ENCODE results near the gene PVALEF. TPM values are rescaled to one million over a fixed set of nuclear protein-coding genes. Genes with fewer than 3 reads are reported as not detected.
"Not testable (repeated sequence)": the region's sequence is repeated elsewhere in the genome, so short reads cannot be mapped to it uniquely, and the experiment has no call there.

PVALEF gene
- total RNA-seq, 1 donor from 2014 or later = not detected

DNA sequence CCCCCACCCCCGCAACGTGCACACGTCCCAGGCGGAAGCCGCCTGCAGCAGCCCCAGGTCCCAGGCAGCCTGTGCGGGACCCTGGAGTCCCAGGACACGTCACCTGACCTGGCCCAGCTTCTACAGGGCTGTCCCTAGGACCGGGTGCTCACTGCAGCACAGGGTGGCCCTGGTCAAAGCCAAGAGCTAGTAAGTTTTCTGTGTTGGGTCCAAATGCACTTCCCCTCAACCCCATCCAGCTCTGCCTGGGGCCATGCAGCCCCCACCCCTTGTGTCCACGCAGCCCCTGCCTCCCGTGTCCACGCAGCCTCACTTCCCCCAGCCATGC lies 22.1 kb upstream of the PVALEF start:
- no peak for DNase-seq (ENCODE audit: extremely low read depth, low read depth, low spot score)

DNA sequence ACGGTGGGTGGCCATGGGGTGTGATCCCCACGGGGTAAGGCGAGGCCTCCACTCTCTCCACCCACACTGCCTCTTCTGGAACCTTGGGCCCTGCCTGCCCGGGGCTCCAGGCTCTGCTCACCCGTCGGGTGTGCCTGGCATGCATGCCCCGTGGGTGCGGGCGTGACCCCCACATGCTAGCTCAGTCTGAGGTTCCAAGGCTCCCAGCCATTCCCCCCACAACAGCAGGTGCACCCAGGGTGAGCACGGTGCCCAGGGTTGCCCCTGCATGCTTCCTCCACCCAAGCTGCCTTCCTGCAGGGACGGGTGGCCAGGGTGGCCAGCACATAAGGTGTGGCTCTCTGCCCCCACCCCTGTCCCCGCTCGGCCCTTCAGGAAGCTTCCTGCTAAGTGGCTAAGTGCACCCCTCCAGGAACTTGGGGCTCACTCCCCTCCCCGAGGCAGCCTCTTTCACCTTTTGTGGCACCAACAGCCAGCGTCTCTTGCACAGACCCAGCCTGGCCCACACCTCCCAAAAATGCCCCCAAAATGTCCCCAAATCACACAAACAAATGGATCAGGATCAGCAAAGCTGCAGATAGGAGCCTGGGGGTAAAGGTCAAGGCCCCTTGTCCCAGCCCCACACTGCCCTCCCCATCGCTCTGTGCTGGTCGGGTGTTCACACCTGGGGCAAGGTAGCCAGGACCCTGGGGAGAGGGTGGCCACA lies 21.4 kb upstream of the PVALEF start:
- DNase-seq (ENCODE audit: extremely low read depth, low read depth, low spot score) = no peak

DNA sequence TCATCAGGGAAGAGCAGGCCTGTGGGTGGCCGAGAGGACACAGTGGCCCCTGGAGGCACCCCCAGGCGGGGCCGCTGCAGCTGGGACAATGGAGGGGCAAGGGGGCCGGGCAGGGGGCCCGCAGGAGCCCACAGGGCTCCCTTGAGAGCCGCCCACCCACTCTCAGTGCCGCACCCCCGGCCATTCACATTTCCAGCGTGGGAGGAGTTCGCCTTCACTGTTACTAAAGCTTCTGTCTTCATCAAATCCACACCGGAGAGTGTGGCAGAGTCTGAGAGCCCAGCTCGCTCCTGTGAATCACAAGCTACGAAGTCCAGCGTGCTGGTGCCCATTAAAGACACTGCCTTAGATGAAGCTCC lies 20.9 kb upstream of the PVALEF start:
- no peak for DNase-seq (ENCODE audit: extremely low read depth, low read depth, low spot score)

DNA sequence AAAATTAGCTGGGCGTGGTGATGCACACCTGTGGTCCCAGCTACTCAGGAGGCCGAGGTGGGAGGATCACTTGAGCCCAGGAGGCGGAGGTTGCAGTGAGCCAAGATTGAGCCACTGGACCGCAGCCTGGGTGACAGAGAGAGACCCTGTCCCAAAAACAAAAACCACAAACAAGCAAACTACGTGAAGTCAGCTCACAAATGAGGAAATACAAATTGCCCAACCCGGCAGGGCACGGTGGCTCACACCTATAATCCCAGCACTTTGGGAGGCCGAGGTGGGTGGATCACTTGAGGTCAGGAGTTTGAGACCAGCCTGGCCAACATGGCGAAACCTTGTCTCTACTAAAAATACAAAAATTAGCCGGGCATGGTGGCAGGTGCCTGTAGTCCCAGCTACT lies 19.1 kb upstream of the PVALEF start:
- DNase-seq (ENCODE audit: extremely low read depth, low read depth, low spot score) = not testable (repeated sequence)

DNA sequence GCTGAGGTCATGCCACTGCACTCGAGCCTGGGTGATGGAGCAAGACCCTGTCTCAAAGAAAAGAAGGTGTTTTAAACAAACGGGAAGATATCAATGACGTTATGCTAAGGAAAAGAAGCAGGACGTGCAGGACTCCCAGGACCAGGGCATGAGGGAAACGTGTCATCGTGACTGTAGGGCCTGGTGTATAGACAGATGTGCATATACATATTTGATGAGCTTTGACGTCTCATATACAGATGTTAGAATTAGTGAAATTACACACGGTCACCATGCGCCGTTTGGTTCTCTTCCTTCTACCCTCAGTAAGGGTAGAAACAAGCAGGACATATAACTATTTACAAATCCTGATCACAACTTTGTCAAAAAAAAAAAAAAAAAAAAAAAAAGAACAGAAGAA lies 17.6 kb upstream of the PVALEF start:
- DNase-seq (ENCODE audit: extremely low read depth, low read depth, low spot score) = no peak

DNA sequence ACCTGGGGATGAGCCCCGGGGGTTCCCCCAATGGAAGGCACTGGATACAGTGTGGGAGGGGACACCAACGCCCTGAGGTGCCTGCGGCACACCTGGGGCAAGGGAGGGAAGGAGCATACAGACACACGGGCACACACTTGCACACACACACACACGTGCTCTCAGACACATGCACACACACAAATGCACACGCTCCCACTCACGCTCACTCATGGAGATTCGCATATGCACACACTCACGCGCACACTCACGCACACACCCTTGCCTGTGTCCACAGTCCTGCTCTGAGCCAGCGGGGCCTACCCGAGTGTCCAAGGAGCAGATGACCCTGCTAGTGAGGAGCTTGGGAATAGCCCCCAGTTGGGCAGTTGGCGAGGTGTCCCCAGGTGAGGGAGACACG lies 16.7 kb upstream of the PVALEF start:
- DNase-seq (ENCODE audit: extremely low read depth, low read depth, low spot score) = no peak

DNA sequence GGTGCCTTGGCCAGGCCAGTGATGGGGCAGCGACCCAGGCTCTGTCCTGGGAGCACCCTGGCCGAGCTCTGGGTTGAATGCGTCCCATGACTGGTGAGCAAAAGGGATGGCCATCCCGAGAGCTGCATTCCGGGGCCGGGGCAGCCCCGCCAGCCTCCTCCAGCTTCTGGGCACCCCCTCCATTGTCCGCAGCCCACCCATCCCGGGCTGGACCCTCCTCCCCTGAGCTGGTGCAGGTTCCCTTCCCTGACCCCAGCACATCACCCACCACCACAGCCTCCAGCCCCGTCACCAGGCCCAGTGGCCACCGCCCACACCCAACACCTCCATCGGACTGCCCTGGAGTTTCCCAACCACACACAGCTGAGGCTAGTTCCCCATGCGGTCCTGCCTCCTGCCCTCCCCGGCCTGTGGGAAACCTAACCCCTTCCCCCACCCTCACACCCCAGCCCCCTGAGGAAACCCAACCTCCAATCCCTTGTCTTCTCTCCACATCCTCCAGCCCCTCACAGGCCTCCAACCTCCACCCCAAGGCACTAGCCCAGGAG lies 16.2 kb upstream of the PVALEF start:
- DNase-seq (ENCODE audit: extremely low read depth, low read depth, low spot score) = no peak

DNA sequence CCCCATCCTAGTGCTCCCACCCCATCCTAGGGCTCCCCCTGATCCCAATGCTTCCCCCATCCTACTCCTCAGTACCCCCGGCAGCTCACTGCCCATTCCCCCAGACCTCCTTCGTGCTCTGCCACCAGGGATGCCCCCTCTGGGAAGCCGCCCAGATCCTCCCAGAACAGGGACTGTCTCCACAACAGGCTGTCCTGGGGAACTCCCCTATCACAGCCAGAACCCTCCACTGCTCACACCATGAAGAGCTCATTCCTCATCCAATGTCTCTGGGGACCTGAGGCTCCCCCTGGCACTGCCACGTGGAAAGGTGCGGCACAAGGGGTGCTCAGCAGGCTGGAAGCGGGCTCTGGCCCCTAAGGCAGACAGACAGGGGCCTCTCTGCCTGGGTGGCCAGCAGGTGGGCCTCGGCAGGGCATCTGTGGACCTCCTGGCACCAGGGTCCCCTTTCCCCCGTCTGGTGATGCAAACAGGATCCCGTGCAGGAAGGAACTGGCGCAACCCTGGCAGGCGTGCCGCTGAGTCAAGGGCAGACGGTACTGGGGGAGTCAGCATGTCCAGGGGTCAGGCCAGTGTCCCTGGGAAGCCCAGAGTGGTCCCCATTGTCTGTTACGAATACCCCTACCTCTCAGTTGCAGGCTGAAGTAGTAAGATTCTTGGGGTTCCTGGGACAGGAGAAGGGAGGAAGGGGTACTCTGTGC lies 14.8 kb upstream of the PVALEF start:
- no peak for DNase-seq (ENCODE audit: extremely low read depth, low read depth, low spot score)

DNA sequence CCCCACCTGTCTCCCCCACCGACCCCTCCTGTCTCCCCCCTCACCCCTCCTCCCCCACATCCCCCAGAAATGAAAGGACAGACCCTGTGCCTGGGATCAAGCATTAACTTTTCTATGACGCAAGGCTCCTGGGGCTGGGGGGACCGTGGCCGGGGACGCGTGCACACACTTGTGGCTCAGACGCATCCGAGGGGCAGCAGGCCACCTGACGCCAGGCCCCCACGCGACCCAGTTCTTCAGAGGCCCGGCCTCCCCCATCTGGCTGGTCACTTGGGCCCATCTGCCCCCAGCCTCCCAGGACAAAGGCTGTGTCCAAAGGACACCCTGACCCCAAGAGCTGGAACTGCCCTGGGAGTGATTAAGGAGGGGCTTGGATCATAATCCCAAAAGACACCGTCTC lies 14.0 kb upstream of the PVALEF start:
- no peak for DNase-seq (ENCODE audit: extremely low read depth, low read depth, low spot score)

DNA sequence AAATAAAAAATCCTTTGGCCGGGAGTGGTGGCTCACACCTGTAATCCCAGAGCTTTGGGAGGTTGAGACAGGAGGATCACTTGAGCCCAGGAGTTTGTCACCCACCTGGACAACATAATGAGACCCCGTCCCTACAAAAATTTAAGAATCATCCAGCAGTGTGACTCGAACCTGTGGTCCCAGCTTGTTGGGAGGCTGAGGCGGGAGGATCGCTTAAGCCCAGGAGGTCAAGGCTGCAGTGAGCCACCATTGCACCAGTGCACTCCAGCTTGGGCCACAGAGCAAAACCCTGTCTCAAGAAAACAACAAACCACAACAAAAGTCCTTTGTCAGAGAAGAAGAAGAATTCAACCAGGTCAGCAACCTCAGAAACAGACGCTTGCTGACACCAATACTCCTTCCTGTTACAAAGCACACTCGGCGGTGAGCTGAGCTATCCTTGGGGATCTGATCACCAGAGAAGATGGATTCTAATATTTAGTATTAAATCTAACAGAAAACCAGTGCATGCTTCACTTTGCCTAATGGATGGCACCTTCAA lies 12.9 kb upstream of the PVALEF start:
- DNase-seq (ENCODE audit: extremely low read depth, low read depth, low spot score) = no peak

DNA sequence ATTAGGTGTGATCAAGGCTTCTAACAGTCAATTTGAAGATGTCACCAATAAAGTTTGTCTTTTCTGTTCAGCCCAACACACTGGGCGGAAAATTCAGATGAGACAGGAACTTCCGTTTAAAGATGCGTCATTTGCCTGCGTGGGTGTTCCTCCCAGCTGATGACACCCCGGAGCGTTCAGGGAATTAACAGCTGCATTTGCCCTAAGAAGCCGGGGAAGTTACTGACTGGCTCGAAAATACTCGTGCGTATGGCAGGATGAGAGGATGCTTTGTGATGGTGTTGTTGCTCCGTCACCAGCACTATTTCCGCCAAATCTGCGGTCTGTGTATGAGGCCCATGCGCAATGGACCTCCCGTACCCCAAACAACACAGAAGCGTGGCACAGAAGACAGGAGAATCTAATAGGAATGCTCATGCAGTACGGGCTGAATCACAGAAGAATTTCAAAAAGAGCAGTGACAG lies 11.9 kb upstream of the PVALEF start:
- DNase-seq (ENCODE audit: extremely low read depth, low read depth, low spot score) = no peak

DNA sequence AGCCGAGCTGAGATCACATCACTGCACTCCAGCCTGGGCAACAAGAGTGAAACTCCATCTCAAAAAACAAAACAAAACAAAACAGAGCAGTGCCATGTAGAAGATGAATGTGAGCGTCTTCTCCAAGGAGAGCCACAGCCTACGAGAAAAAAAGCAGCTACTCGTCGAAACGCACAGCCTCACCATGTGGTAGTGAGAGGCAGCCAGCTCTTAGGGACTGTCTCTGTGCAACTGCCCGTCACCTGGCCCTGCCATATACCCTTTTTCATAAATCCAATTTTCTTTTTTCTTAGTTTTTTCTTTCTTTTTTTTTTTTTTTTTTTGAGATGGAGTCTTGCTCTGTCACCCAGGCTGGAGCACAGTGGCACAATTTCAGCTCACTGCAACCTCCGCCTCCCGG lies 11.3 kb upstream of the PVALEF start:
- DNase-seq (ENCODE audit: extremely low read depth, low read depth, low spot score) = not testable (repeated sequence)

DNA sequence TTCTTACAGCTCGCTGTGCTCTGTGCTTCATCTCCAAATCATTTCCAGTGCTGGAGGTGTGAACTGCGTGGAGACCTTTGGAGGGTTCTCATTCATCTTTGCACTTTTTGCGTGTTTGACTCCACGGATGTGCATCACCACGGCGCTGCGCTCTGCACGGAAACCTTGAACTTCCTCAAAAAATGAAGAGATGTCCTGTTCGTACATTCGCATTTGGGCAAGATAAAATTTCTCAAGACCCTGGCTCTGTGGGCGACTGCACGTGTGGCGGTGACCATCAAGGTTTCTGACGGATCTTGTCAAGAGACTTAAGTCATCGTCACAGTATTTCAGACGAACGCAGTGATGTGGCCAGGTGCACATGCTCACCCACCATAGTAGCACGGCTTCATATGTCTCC lies 10.3 kb upstream of the PVALEF start:
- no peak for DNase-seq (ENCODE audit: extremely low read depth, low read depth, low spot score)

DNA sequence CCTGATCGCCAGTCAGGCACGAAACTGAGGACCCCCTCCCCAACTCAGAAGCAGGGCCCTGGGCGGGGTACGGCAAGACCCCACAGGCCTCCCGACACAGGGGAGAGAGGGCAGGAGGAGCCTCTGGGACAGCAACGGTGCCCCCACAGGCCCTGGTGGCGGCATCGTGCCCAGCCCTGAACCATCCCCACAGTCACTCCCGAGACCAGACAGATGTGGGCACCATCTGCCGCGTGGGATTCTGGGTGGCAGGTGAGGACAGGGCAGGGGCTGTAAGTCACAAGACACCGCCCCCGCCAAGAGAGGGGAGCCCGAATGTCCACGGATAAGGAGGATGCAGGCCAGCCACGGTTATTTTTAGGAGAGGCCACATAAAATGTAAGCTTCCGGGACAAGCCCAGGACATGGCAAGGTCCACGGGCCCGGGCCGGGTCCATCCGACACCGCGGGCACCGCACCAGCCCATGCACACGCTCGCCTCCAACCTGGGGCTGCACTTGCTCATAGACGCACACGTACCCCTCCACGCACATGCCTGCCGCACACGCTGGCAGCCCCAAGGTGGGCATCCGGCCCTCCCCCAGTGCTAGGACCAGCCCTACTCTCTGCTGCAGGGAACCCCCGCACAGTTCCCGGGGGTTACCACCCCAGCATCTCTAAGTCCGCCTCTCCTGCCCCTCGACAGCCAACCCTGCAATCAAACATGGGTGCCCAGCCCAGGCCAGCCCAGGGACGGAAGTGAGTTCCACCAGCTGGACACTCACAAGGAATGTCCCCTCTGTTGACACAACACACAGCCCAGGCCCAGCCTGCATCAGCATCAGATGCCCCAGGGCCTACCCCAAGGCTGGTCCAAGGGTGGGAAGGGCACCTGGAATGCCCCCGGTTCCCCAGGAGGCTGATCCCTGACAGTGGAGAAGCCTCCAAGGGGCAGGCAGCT lies 8.2 kb upstream of the PVALEF start:
- no peak for DNase-seq (ENCODE audit: extremely low read depth, low read depth, low spot score)

DNA sequence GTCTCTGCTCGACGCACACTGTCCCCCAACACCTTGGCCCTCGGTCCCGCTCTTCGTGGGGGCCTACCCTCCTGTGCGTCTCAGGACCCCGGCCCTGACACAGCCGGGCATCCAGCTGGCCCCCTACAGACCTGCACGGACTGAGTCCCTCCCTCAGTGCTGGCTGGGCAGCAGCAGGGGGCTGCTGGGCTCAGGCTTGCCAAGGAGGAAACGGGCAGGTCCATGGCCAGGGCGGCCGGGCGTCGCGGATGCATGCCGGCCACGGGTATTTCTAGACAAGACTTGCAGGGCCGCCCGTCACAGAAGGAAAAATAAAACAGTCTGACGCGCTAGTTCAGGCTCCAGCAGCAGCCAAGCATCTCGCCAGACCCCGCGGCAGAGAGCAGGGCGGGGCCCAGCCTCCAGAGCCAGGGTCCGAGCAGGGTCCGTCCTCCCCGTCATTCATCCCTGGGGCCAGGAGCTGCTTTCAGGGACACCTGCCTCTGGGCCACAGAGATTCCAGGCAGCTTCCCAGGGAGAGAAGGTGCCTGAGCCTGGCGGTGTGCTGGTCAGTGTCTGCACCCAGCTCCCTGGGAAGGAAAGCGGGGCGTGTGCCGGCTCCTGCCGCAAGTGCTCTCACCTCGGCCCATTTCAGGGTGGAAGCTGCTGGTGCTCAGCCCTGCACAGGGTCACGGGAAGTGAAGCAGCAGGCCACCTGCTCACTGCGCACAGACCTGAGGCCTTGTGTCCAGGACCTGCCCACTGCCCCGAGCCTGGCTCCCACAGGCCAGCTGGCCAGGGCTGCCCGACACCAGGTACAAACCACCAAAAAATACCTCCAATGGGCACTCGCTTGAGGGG lies 7.2 kb upstream of the PVALEF start:
- no peak for DNase-seq (ENCODE audit: extremely low read depth, low read depth, low spot score)

DNA sequence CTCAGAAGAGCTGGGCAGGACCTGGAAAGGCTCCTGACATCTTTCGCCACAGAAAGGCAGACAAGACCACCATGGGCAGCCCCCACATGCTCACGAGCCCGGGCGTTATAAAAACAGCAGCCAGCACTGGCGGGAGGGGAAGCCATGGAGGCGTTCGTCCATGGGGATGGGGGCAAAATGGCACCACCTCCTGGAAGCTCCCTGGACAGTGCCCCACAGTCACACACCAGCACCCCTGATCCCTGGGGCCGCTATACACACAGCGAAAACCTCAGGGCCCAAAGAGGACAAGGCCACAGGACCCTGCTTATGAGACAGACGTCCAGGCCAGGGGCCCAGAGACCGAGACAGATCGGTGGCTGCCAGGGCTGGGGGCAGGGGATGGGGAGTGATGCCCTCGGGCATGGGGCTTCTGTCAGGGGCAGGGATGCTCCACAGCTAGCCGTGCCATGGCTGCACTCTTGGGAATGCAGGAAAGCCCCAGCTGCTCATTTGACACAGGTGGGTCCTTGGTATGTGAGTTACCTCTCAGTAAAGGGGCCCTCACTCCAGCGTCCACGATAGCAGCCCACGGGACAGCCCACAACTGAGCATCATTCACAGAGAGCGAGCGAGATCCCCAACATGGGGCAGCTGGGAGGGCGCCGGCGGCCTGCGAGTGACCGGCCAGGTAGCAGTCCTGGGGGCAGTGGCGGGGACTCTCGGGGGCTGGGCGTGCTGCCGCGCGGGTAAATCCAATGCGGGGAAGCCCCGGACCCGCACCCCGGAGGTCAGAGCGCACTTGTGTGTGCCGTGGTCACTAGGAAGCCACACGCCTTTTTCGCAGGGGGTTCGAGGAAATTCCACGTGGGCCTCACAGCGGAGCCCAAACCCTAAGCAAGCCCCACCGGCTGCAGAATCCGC lies 6.4 kb upstream of the PVALEF start:
- DNase-seq (ENCODE audit: extremely low read depth, low read depth, low spot score) = no peak

DNA sequence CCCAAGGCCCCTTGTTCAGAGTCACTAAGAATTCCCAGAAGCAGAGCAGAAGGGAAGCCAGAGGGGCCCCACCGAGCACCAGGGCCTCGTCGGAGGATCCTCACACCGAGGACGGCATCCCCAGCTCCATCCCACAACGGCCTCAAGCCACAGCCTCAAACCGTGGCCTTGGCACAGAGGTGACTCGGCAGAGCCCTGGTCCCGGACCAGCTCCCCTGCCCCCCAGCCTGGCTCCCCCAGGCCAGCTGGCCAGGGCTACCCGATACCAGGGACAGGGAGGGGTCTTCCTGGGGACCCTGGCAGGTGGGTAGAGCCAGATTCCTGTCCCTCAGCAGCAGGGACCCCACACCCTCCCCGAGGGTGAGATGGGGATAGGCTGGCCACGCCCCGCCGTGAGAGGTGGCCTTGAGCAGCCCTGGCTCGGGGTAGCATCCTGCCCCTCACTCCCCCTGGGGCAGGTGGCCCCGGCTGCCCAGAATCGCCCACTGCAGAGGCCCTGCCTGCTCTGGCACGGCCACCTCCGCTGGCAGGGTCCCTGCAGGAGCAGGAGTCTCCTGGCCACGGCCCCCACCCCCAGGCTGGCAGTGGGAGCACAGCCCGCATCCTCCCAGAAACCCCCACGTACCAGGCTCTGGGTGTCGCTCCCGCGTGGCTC lies 5.6 kb upstream of the PVALEF start:
- DNase-seq (ENCODE audit: extremely low read depth, low read depth, low spot score) = no peak

DNA sequence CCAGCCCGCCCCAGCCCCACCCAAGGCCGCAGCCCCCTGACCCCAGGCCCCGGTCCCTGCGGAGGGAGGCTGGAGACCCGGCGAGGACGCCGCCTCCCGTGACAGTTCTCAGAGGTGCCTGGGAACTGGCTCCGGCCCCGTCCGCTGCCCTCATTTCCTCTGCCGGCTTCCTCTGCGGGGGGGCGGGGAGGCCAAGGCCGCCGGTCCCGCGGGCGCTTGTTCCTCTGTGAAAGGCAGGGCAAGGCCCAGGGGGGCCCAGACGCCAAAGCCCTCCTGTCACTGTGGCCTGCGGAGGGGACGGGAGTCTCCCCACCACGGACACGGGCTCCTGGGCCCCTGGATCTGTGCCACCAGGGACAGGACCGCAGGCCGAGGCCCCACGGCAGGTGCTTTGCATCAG lies 5.0 kb upstream of the PVALEF start:
- no peak for DNase-seq (ENCODE audit: extremely low read depth, low read depth, low spot score)
